Vagina (tissue), 2 donors: Measurements from ENCODE around the gene STAT2.

ENCODE experiments used
- CTCF ChIP-seq, 3 experiments: fragments of 450-650 bp in 2 of 3; fragments of 200-600 bp in 1 of 3; sonication (generic) in 1 of 3; IDR thresholded peaks; one replicate each; pipeline ENCODE4 v1.5.1; 2017 to 2019; ENCODE audit warnings: antibody characterized with exemption in 3 of 3, mild to moderate bottlenecking in 2 of 3, moderate library complexity in 2 of 3
- POLR2A ChIP-seq, 2 donors: fragments of 450-650 bp; IDR thresholded peaks; one replicate each; pipeline ENCODE4 v1.6.1; 2017; ENCODE audit warnings: antibody characterized with exemption in 2 of 2, mild to moderate bottlenecking in 2 of 2, moderate library complexity in 2 of 2

GRCh38 chr12:56297400-56297799, 62.5 kb downstream of the STAT2 start:
- no peak for TF ChIP-seq CTCF (IDR thresholded peaks at IDR 0.05)
- TF ChIP-seq POLR2A (IDR thresholded peaks at IDR 0.05) = no peak
